ENCODE data around the gene CCDC127. TPM values are rescaled to one million over a fixed set of nuclear protein-coding genes. Genes with fewer than 3 reads are reported as not detected.
A peak's percentile ranks its signal among the peaks of the same experiment; 100 is the strongest.

Gene CCDC127
- total and polyA plus RNA-seq, 2 experiments from 2014 or later, result 11.3 to 19.3 TPM

DNA sequence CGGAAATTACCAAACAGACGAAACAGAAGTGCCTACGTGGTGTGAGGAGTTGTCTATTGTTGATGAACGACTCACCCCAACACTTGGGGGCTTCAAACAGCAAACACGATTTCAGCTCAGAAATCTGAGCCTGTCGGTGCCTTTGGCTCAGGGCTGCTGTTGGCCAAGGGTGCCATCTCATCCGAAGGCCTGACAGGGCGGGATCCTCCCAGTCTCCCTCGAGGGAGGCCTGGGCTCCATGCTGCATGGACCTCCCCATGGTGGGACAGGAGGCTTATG is 25.3 kb downstream of the CCDC127 start:
- TF ChIP-seq, protein P1, sequence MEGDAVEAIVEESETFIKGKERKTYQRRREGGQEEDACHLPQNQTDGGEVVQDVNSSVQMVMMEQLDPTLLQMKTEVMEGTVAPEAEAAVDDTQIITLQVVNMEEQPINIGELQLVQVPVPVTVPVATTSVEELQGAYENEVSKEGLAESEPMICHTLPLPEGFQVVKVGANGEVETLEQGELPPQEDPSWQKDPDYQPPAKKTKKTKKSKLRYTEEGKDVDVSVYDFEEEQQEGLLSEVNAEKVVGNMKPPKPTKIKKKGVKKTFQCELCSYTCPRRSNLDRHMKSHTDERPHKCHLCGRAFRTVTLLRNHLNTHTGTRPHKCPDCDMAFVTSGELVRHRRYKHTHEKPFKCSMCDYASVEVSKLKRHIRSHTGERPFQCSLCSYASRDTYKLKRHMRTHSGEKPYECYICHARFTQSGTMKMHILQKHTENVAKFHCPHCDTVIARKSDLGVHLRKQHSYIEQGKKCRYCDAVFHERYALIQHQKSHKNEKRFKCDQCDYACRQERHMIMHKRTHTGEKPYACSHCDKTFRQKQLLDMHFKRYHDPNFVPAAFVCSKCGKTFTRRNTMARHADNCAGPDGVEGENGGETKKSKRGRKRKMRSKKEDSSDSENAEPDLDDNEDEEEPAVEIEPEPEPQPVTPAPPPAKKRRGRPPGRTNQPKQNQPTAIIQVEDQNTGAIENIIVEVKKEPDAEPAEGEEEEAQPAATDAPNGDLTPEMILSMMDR (IDR thresholded peaks at IDR 0.05; ENCODE audit: low read depth, low read length), result no peak
- peaks cover 29% of the 10 kb centered on the region for H3K4me1 ChIP-seq (ENCODE audit: low read depth)
- H3K36me3 ChIP-seq, result no peaks in the 10 kb centered on the region
- no peak for DNase-seq (ENCODE audit: low read depth in 1 of 2, low spot score in 1 of 2)
- H3K27ac ChIP-seq, result no peak overlapping the region
- no peaks in the 10 kb centered on the region for H3K27me3 ChIP-seq
- no peaks in the 10 kb centered on the region for H3K9me3 ChIP-seq (ENCODE audit: low read depth)
- H3K4me3 ChIP-seq, result no peak overlapping the region

DNA sequence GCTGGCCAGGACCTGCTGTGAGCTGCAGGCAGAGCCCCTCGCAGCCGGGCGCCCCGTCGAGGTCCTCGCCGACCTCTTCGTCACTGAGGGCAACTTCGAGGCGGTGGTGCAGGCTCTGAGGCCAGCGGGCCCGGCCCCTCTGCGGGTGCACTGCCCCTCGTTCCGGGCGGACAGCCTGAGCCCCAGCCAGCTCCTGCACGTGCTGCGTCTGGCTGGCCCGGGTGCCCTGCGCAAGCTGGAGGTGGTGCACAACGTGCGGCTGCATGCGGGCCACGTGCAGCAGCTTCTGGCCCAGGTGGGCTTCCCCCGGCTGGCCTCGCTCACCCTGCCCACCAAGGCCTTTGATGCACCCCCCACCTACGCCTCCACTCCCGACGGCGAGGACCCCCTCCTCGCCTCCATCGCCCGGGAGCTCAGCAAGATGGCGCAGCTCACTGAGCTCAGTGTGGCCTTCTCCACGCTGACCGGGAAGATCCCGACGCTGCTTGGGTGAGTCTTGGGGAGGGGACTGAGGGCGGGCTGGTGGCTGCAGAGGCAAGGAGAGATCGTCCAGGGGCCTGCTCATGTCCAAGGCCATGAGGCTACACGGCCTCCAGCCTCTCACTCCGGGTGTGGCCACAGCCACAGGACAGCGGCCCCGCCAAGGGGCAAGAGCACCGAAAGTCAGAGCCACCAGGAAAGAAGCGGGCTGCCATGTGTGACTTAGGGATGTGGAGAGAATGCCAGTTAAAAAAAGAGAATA is 25.8 kb downstream of the CCDC127 start:
- no peak for DNase-seq (ENCODE audit: low read depth in 1 of 2, low spot score in 1 of 2)
- H3K27me3 ChIP-seq, result no peaks in the 10 kb centered on the region
- H3K9me3 ChIP-seq (ENCODE audit: low read depth), result no peaks in the 10 kb centered on the region
- peak overlapping the region; percentile 56 for H3K27ac ChIP-seq
- TF ChIP-seq, protein P1 (IDR thresholded peaks at IDR 0.05; ENCODE audit: low read depth, low read length), result no peak
- peaks cover 29% of the 10 kb centered on the region for H3K4me1 ChIP-seq (ENCODE audit: low read depth)
- no peaks in the 10 kb centered on the region for H3K36me3 ChIP-seq
- H3K4me3 ChIP-seq, result no peak overlapping the region

DNA sequence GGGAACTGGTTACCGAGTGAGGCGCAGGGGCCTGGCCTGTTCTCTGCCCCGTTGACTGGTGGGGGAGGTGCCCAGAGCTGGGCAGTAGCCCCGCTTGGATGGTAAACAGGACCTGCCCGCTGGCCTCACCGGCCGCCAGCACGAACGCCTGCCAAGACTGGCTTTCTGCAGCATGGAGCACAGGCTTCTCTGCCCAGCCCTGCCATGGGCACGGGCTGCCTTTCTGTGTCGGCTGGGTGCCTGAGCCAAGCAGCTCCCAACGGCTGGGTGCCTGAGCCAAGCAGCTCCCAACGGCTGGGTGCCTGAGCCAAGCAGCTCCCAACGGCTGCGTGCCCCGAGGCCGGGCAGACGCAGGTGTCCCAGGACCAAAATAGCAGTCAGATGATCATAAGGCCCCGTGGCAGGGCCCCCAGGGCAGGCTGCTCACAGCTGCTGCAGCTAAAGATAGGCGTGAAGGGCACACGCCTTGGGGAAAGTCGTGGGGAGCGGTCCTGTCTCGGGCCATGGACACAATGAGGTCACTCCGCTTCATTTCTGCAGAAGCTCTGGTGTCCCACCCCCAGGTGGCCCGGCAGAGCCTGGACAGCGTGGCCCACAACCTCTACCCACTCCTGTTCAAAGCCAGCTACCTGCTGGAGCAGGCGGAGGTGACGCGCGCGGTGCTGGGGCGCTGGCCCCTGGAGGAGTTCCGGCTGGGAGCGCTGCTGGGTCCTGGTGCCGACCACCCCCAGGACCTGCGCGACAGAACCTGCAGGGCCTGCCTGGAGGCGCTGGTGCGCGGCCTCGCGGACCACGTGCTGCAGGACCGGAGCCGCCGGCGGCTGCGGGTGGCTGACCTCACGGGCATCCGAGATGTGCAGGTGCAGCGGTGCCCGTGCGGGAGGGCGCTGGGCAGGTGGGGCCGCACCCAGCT is 26.7 kb downstream of the CCDC127 start, which contains the start of gene LRRC14B:
TSS of gene LRRC14B (plus strand) at position 460 of the 913 bp plus-strand sequence. CDS start at position 504, 44 bp downstream.
- Histone ChIP-seq H3K36me3 (no peaks in the 10 kb centered on the region), H3K27ac (peak within 1 kb of the TSS; percentile 56), H3K9me3 (ENCODE audit: low read depth) (no peaks in the 10 kb centered on the region), H3K4me1 (ENCODE audit: low read depth) (peaks cover 29% of the 10 kb centered on the region), H3K4me3 (no peak within 1 kb of the TSS), H3K27me3 (no peaks in the 10 kb centered on the region)
- DNase-seq (ENCODE audit: low read depth in 1 of 2, low spot score in 1 of 2), result peak in 1 of 2 donors; percentile 57
- TF ChIP-seq, protein P1 (IDR thresholded peaks at IDR 0.05; ENCODE audit: low read depth, low read length), result no peak

DNA sequence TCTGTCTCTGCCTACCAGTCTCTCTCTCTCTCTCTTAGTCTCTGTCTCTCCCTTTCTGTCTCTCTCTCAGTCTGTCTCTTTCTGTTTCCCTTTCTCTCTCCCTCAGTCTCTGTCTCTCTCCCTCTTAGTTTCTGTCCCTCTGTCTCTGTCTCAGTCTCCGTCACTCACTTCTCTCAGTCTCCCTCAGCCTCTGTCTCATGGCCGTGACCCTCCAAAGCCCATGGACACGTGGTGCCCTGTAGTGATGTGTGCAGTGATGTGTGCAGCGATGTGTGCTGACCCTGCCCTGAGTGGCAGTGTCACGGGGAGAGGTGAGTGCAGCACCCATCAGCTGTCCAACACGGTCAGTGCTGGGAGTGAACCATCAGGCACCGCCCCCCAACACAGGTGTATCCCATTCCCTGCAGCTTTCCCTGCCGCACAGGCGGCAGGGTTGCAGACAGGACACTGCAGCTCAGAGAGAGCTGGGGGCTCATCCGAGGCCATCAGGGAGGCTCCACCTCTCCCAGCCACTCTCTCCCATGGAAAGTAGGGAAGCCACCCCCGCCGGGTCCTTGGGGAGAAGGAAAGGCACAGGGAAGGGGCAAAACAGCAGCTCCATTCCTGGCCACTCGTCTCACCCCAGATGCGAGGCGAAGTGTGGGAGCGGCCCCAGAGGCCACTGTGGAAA is 27.5 kb downstream of the CCDC127 start:
- H3K36me3 ChIP-seq, result no peaks in the 10 kb centered on the region
- TF ChIP-seq, protein P1 (IDR thresholded peaks at IDR 0.05; ENCODE audit: low read depth, low read length), result no peak
- no peaks in the 10 kb centered on the region for H3K27me3 ChIP-seq
- H3K4me1 ChIP-seq (ENCODE audit: low read depth), result peaks cover 25% of the 10 kb centered on the region
- DNase-seq (ENCODE audit: low read depth in 1 of 2, low spot score in 1 of 2), result no peak
- H3K9me3 ChIP-seq (ENCODE audit: low read depth), result no peaks in the 10 kb centered on the region
- H3K27ac ChIP-seq, result peak overlapping the region; percentile 56
- H3K4me3 ChIP-seq, result no peak overlapping the region

DNA sequence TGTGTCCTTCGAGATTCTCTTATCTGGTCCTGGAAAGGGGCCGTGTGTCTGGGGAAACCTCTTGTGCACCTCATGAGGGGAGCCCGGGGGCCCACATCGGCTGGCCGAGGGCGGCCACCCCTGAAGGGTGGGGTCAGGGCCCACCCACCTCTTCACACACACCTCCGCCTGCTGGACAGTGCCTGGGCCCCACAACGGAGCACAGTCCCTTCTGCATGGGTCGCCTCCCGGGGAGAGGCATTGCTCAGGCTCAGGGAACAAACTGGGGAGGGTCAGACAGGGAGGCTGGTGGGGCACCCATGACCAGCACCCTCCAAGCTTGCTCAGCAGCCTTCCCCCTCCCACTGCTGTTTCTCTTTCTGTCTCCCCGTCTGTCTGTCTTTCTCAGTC is 28.0 kb downstream of the CCDC127 start:
- H3K36me3 ChIP-seq, result no peaks in the 10 kb centered on the region
- H3K4me3 ChIP-seq, result no peak overlapping the region
- peaks cover 25% of the 10 kb centered on the region for H3K4me1 ChIP-seq (ENCODE audit: low read depth)
- no peaks in the 10 kb centered on the region for H3K9me3 ChIP-seq (ENCODE audit: low read depth)
- TF ChIP-seq, protein P1 (IDR thresholded peaks at IDR 0.05; ENCODE audit: low read depth, low read length), result no peak
- no peak for DNase-seq (ENCODE audit: low read depth in 1 of 2, low spot score in 1 of 2)
- no peaks in the 10 kb centered on the region for H3K27me3 ChIP-seq
- no peak overlapping the region for H3K27ac ChIP-seq
